ENCODE results near the gene NDUFS8. TPM values are rescaled to one million over a fixed set of nuclear protein-coding genes. Genes with fewer than 3 reads are reported as not detected.
A peak's percentile ranks its signal among the peaks of the same experiment; 100 is the strongest.

The NDUFS8 gene
- total RNA-seq, 2 donors from 2014 or later: 247 to 274 TPM

- H3K4me3 ChIP-seq: no peak overlapping the region
Observed at GRCh38 chr11:68071281-68072048, 41.0 kb downstream of the NDUFS8 start.

GRCh38 chr11:68074584-68075352, 44.3 kb downstream of the NDUFS8 start:
- intact Hi-C loops (cut with DNase I): loop anchor here (10.0 kb wide), 1 partner anchor 130 kb away; no protein-coding TSS in a partner anchor
- Histone ChIP-seq H3K9me3 (no peaks in the 10 kb centered on the region), H3K27me3 (replicated peaks; ENCODE audit: insufficient read depth) (no peaks in the 10 kb centered on the region), H3K4me1 (replicated peaks) (peaks cover 10% of the 10 kb centered on the region), H3K36me3 (peaks cover 0 to 3% of the 10 kb centered on the region in 2 donors), H3K4me3 (no peak overlapping the region), H3K27ac (no peak overlapping the region)
- WGBS: 80% methylated on average over 10 of the region's 10 CpGs
- DNase-seq (ENCODE audit: low spot score): no peak
- TF ChIP-seq POLR2AphosphoS5 (IDR thresholded peaks at IDR 0.05) (no peak), CTCF (IDR thresholded peaks at IDR 0.05) (no peak), POLR2A (IDR thresholded peaks at IDR 0.05) (no peak)

More at GRCh38 chr11:68071281-68072048, 41.0 kb downstream of the NDUFS8 start:
- Histone ChIP-seq H3K27me3 (replicated peaks; ENCODE audit: insufficient read depth) (no peaks in the 10 kb centered on the region), H3K36me3 (peaks cover 5 to 9% of the 10 kb centered on the region in 2 donors), H3K4me1 (replicated peaks) (no peaks in the 10 kb centered on the region), H3K9me3 (no peaks in the 10 kb centered on the region), H3K27ac (no peak overlapping the region)
- DNase-seq (ENCODE audit: low spot score): no peak
- 70% methylated on average over 3 of the region's 3 CpGs for WGBS
- TF ChIP-seq CTCF (IDR thresholded peaks at IDR 0.05): no peak
- no peak for TF ChIP-seq POLR2AphosphoS5 (IDR thresholded peaks at IDR 0.05)
- no peak for TF ChIP-seq POLR2A (IDR thresholded peaks at IDR 0.05)
- intact Hi-C loops (cut with DNase I): loop anchor here (10.0 kb wide), 1 partner anchor 133 kb away; no protein-coding TSS in a partner anchor

GRCh38 chr11:68076371-68077042, 46.0 kb downstream of the NDUFS8 start:
- TF ChIP-seq CTCF (IDR thresholded peaks at IDR 0.05) (peak in 2 of 4 experiments; percentile 5 to 36), POLR2A (IDR thresholded peaks at IDR 0.05) (no peak), POLR2AphosphoS5 (IDR thresholded peaks at IDR 0.05) (no peak)
- peaks cover 0 to 3% of the 10 kb centered on the region in 2 donors for H3K36me3 ChIP-seq
- no peaks in the 10 kb centered on the region for H3K27me3 ChIP-seq (replicated peaks; ENCODE audit: insufficient read depth)
- no peak overlapping the region for H3K4me3 ChIP-seq
- no peaks in the 10 kb centered on the region for H3K9me3 ChIP-seq
- H3K4me1 ChIP-seq (replicated peaks): peaks cover 19% of the 10 kb centered on the region
- H3K27ac ChIP-seq: peak overlapping the region in 1 of 2 donors; percentile 48
- intact Hi-C loops (cut with DNase I): loop anchor here (10.0 kb wide), 1 partner anchor 128 kb away; no protein-coding TSS in a partner anchor
- DNase-seq (ENCODE audit: low spot score): no peak
- WGBS: 82% methylated on average over 11 of the region's 11 CpGs

- intact Hi-C loops (cut with DNase I): loop anchor here (10.0 kb wide), 1 partner anchor 127 kb away; no protein-coding TSS in a partner anchor
- Histone ChIP-seq H3K4me3 (no peak overlapping the region), H3K27me3 (replicated peaks; ENCODE audit: insufficient read depth) (no peaks in the 10 kb centered on the region), H3K27ac (peak overlapping the region in 1 of 2 donors; percentile 28), H3K4me1 (replicated peaks) (peaks cover 24% of the 10 kb centered on the region), H3K9me3 (no peaks in the 10 kb centered on the region), H3K36me3 (peaks cover 0 to 3% of the 10 kb centered on the region in 2 donors)
- TF ChIP-seq POLR2AphosphoS5 (IDR thresholded peaks at IDR 0.05): no peak
- TF ChIP-seq POLR2A (IDR thresholded peaks at IDR 0.05): no peak
- TF ChIP-seq CTCF (IDR thresholded peaks at IDR 0.05): no peak
- DNase-seq (ENCODE audit: low spot score): no peak
- WGBS: 59% methylated on average over 8 of the region's 8 CpGs
Observed at GRCh38 chr11:68077617-68078582, 47.4 kb downstream of the NDUFS8 start.
